Ishikawa (cell line): Measurements from ENCODE around the gene TBC1D13.

Experiments used
- CEBPB ChIP-seq: IDR thresholded peaks from 2 replicates; pipeline ENCODE4 v1.6.1; 2012
- CREB1 ChIP-seq: IDR thresholded peaks from 2 replicates; pipeline ENCODE4 v1.6.1; 2012; ENCODE audit warnings: low read depth
- EGR1 ChIP-seq: IDR thresholded peaks from 2 replicates; pipeline ENCODE4 v1.6.1; 2012
- EP300 ChIP-seq: IDR thresholded peaks from 2 replicates; pipeline ENCODE4 v1.6.1; 2012; ENCODE audit warnings: borderline replicate concordance
- NFIC ChIP-seq: IDR thresholded peaks from 2 replicates; pipeline ENCODE4 v1.6.1; 2012
- RAD21 ChIP-seq: IDR thresholded peaks from 2 replicates; pipeline ENCODE4 v1.6.1; 2012; ENCODE audit warnings: low read depth
- TAF1 ChIP-seq: IDR thresholded peaks from 2 replicates; pipeline ENCODE4 v1.6.1; 2012; ENCODE audit warnings: low read depth, mild to moderate bottlenecking
- TEAD4 ChIP-seq: IDR thresholded peaks from 2 replicates; pipeline ENCODE4 v1.6.1; 2012
- YY1 ChIP-seq: IDR thresholded peaks from 2 replicates; pipeline ENCODE4 v1.6.1; 2012; ENCODE audit warnings: low read depth
- TF ChIP-seq, protein P1 (sequence below): IDR thresholded peaks from 2 replicates; pipeline ENCODE4 v1.6.1; 2012
- TF ChIP-seq, protein P2 (sequence below): IDR thresholded peaks from 2 replicates; pipeline ENCODE4 v1.6.1; 2012
- TF ChIP-seq, protein P3 (sequence below): IDR thresholded peaks from 2 replicates; pipeline ENCODE4 v1.6.1; 2012; ENCODE audit warnings: low read depth, mild to moderate bottlenecking

DNA sequence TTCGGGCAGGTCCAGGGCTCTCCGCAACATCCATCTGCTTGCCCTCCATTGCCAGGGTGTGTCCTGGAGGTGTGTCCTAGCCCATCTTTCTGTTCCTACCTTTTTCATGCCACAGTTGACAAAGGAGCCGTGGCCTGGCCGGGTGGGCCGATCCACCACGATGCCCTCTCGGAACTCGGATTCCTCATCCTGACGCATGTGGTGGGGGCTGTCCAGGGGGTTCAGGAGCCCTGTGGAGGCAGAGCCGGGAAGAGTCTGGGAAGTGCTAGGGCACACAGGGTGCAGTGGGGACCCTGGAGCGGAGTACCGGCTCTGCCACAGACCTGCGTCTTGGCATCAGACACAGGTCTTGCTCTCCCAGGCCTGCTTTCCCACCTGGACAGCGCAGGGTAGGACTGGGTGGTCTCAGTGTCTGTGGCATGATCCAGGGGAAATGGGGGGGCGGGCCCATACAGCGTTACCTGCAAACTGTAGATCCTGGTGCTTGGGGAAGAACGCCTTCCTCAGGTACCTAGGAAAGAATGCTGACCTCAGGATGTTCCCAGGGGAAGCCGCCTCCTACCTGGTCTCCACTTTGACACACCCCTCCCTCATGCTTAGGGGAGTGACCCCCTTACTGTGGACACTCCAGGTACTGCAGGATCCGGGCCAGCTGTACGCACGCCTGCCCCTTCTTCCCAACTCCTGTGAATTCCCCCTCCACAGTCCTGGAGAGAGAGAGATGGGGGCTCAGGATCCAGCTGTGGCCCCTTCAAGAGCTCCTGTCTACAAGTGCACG, 39.1 kb downstream of the TBC1D13 start:
- TF ChIP-seq RAD21 = no peak
- no peak for TF ChIP-seq YY1
- no peak for TF ChIP-seq TEAD4
- TF ChIP-seq, protein P1, sequence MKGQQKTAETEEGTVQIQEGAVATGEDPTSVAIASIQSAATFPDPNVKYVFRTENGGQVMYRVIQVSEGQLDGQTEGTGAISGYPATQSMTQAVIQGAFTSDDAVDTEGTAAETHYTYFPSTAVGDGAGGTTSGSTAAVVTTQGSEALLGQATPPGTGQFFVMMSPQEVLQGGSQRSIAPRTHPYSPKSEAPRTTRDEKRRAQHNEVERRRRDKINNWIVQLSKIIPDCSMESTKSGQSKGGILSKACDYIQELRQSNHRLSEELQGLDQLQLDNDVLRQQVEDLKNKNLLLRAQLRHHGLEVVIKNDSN = no peak
- TF ChIP-seq EGR1 = no peak
- TF ChIP-seq, protein P2, sequence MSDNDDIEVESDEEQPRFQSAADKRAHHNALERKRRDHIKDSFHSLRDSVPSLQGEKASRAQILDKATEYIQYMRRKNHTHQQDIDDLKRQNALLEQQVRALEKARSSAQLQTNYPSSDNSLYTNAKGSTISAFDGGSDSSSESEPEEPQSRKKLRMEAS = no peak
- no peak for TF ChIP-seq NFIC
- TF ChIP-seq TAF1 = no peak
- TF ChIP-seq EP300 = no peak
- no peak for TF ChIP-seq CEBPB
- TF ChIP-seq, protein P3, sequence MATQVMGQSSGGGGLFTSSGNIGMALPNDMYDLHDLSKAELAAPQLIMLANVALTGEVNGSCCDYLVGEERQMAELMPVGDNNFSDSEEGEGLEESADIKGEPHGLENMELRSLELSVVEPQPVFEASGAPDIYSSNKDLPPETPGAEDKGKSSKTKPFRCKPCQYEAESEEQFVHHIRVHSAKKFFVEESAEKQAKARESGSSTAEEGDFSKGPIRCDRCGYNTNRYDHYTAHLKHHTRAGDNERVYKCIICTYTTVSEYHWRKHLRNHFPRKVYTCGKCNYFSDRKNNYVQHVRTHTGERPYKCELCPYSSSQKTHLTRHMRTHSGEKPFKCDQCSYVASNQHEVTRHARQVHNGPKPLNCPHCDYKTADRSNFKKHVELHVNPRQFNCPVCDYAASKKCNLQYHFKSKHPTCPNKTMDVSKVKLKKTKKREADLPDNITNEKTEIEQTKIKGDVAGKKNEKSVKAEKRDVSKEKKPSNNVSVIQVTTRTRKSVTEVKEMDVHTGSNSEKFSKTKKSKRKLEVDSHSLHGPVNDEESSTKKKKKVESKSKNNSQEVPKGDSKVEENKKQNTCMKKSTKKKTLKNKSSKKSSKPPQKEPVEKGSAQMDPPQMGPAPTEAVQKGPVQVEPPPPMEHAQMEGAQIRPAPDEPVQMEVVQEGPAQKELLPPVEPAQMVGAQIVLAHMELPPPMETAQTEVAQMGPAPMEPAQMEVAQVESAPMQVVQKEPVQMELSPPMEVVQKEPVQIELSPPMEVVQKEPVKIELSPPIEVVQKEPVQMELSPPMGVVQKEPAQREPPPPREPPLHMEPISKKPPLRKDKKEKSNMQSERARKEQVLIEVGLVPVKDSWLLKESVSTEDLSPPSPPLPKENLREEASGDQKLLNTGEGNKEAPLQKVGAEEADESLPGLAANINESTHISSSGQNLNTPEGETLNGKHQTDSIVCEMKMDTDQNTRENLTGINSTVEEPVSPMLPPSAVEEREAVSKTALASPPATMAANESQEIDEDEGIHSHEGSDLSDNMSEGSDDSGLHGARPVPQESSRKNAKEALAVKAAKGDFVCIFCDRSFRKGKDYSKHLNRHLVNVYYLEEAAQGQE = no peak
- no peak for TF ChIP-seq CREB1
